A549 (cell line): ENCODE results near the gene SYT3.

Experiments
- BHLHE40 ChIP-seq: IDR thresholded peaks from 2 replicates; pipeline ENCODE4 v1.6.1; 2012; ENCODE audit warnings: low read depth, low read length, inconsistent platforms
- CBX2 ChIP-seq: fragments of 200-600 bp; sonication (generic); IDR thresholded peaks from 2 replicates; pipeline ENCODE4 v1.6.1; 2016; ENCODE audit warnings: low read depth, mild to moderate bottlenecking, borderline replicate concordance
- CEBPB ChIP-seq, 2 experiments: fragments of >200 bp in 1 of 2; sonication (Bioruptor Twin) in 1 of 2; formaldehyde crosslinking in 1 of 2; IDR thresholded peaks; 2 replicates each; pipeline ENCODE4 v1.6.1; 2012 to 2016
- CTCF ChIP-seq: fragments of >200 bp; sonication (Bioruptor Twin); formaldehyde crosslinking; IDR thresholded peaks from 3 replicates; pipeline ENCODE4 v1.5.1; 2016
- EP300 ChIP-seq, 2 experiments: fragments of >200 bp; sonication (Bioruptor Twin); formaldehyde crosslinking; IDR thresholded peaks; 2 replicates in 1 of 2; 3 replicates in 1 of 2; pipeline ENCODE4 v1.6.1; 2016 to 2017
- FOSB ChIP-seq: fragments of 250-450 bp; sonication (Bioruptor Pico); IDR thresholded peaks from 2 replicates; pipeline ENCODE4 v1.5.0; 2020; ENCODE audit warnings: mild to moderate bottlenecking, moderate library complexity
- HOXA7 ChIP-seq: fragments of 250-450 bp; sonication (Bioruptor Pico); IDR thresholded peaks from 2 replicates; pipeline ENCODE4 v1.5.0; 2020; ENCODE audit warnings: mild to moderate bottlenecking, moderate library complexity
- MYC ChIP-seq: IDR thresholded peaks from 2 replicates; pipeline ENCODE4 v1.6.1; 2012; ENCODE audit warnings: mild to moderate bottlenecking, inconsistent platforms, low read length, improper control_type of control experiment, borderline replicate concordance
- POLR2A ChIP-seq: IDR thresholded peaks from 2 replicates; pipeline ENCODE4 v1.6.1; 2012; ENCODE audit warnings: mild to moderate bottlenecking, low read length
- POLR2AphosphoS2 ChIP-seq: conservative IDR thresholded peaks from 2 replicates; pipeline ENCODE4 v1.6.1; 2012; ENCODE audit warnings: low read length, improper control_type of control experiment, inconsistent platforms
- SMC3 ChIP-seq: fragments of >200 bp; sonication (Bioruptor Twin); formaldehyde crosslinking; IDR thresholded peaks from 3 replicates; pipeline ENCODE4 v1.6.1; 2018; ENCODE audit warnings: inconsistent platforms
- SREBF2 ChIP-seq: fragments of 450-650 bp; IDR thresholded peaks from 2 replicates; pipeline ENCODE4 v1.6.1; 2014; ENCODE audit warnings: mild to moderate bottlenecking, moderate library complexity
- TFCP2L1 ChIP-seq: fragments of 250-450 bp; sonication (Bioruptor Pico); IDR thresholded peaks from 2 replicates; pipeline ENCODE4 v1.5.0; 2021; ENCODE audit warnings: mild to moderate bottlenecking

- no peak for TF ChIP-seq CTCF
- TF ChIP-seq MYC, result no peak
- TF ChIP-seq TFCP2L1 (CRISPR knock-in tag), result no peak
- no peak for TF ChIP-seq FOSB
- no peak for TF ChIP-seq SMC3
- TF ChIP-seq SREBF2, result no peak
- TF ChIP-seq EP300 (IDR thresholded peaks at IDR 0.05), result no peak
- TF ChIP-seq POLR2AphosphoS2, result no peak
- TF ChIP-seq CEBPB (IDR thresholded peaks at IDR 0.05), result no peak
- TF ChIP-seq BHLHE40, result no peak
- TF ChIP-seq CBX2, result no peak
- TF ChIP-seq HOXA7 (CRISPR knock-in tag), result no peak
- no peak for TF ChIP-seq POLR2A
Observed at GRCh38 chr19:50661023-50661422, 21.3 kb upstream of the SYT3 start.
